ENCODE measurements around the gene MSTN.

Gene MSTN

DNA sequence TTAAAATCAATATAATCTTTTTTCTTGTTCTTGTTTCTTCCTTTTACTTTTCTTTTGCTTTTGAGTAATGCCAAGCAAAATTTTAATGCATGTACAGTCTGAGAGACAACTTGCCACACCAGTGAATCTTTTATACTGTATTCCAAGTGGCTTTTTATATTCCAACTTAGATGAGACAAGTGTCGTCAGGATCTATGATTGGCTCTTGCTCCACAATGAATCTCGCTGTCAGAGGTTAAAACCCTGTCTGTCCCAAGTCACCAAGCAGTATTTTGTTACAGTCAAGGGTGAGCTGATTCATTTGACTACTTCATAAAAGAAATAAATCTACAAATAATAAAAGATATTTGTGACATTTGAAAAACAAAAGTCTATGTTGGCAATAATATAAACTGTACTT is at the start of gene MSTN:
Gene MSTN, minus strand, starts transcription at position 129 of the 400 bp plus-strand sequence. CDS start 133 bp downstream, outside the sequence.
- TF ChIP-seq, protein P1, sequence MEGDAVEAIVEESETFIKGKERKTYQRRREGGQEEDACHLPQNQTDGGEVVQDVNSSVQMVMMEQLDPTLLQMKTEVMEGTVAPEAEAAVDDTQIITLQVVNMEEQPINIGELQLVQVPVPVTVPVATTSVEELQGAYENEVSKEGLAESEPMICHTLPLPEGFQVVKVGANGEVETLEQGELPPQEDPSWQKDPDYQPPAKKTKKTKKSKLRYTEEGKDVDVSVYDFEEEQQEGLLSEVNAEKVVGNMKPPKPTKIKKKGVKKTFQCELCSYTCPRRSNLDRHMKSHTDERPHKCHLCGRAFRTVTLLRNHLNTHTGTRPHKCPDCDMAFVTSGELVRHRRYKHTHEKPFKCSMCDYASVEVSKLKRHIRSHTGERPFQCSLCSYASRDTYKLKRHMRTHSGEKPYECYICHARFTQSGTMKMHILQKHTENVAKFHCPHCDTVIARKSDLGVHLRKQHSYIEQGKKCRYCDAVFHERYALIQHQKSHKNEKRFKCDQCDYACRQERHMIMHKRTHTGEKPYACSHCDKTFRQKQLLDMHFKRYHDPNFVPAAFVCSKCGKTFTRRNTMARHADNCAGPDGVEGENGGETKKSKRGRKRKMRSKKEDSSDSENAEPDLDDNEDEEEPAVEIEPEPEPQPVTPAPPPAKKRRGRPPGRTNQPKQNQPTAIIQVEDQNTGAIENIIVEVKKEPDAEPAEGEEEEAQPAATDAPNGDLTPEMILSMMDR (IDR thresholded peaks at IDR 0.05) = no peak

GRCh38 chr2:190111166-190111565 is 48.6 kb upstream of the MSTN start:
- TF ChIP-seq, protein P1 (IDR thresholded peaks at IDR 0.05) = no peak

DNA sequence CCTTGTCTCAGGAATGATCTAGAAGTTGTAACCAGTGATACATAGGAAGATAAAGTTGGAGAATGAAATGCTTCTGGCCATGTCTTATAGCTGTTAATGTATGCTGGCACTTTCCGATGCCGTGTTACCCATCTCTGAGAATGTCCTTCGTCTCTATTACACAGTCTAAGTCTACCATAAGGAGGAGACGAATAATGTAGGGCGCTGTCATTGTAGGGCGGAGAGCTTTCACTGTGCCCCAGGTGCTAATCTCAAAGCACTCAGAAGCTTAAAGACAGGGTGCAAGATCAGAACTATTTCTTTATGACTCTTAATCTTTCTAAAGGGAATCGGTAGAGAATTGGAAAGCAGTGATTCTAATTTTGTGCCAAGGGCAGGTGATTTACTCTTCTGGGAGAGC is 48.2 kb upstream of the MSTN start:
- TF ChIP-seq, protein P1 (IDR thresholded peaks at IDR 0.05) = no peak

GRCh38 chr2:190110131-190110530 is 47.6 kb upstream of the MSTN start:
- TF ChIP-seq, protein P1 (IDR thresholded peaks at IDR 0.05) = no peak

DNA sequence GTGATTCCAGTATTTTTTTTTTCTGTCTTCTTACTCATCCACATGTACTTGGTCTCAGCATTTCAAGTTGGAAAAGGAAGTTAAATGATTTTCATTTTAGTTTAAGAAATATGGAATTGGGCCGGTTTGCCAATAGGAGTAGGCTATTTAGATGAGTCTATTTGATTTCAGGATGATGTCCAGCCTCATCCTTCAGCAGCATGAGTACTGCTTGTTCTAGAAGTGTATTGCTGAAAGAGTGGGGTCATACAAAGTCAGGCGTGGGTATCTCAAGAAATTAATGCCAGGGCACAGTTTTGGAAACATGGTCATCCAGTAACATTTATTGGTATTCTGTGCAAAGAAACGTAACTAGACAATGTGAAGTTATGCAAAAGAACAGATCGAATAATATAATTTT is 44.9 kb upstream of the MSTN start:
- TF ChIP-seq, protein P1 (IDR thresholded peaks at IDR 0.05) = no peak

DNA sequence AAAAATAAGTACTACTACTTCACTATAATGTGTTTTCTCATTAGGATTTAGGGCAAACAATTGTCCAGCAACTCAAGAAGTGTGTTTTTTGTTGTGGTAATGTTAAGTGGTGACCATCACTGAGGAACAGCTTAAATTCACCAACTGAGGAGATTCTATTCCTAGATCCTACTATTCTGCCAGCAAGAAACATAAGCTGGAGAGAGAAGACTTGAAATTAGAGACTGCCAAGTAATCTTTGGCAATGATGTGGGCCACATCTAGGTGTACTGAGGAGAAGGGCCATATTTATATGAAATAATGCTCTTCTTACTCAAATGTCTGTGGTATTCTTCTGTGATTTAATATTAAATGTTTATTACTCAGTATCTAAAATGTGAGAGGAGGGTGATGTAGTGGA is 44.3 kb upstream of the MSTN start:
- TF ChIP-seq, protein P1 (IDR thresholded peaks at IDR 0.05) = no peak

- TF ChIP-seq, protein P1 (IDR thresholded peaks at IDR 0.05) = no peak
These were observed 43.0 kb upstream of the MSTN start for GRCh38 chr2:190105554-190105953.

- TF ChIP-seq, protein P1 (IDR thresholded peaks at IDR 0.05) = no peak
These were observed 40.6 kb upstream of the MSTN start for GRCh38 chr2:190103144-190103543.

Data from LNCAP (cell line).